HepG2 (cell line): ENCODE data around the gene GNA12.

Source experiments
- BRCA1 ChIP-seq: sonication (generic); formaldehyde crosslinking; IDR thresholded peaks from 2 replicates; pipeline ENCODE4 v1.4.0; 2020; ENCODE audit warnings: missing genetic modification reagents
- BRF2 ChIP-seq: sonication (generic); formaldehyde crosslinking; IDR thresholded peaks from 2 replicates; pipeline ENCODE4 v1.8.1; 2022; ENCODE audit warnings: mild to moderate bottlenecking, missing genetic modification reagents
- POLR2A ChIP-seq, 2 experiments: IDR thresholded peaks; 2 replicates each; pipeline ENCODE4 v1.6.1; 2011; ENCODE audit warnings: low read depth in 2 of 2, low read length in 2 of 2, mild to moderate bottlenecking in 1 of 2, moderate library complexity in 1 of 2; ENCODE audit not compliant: insufficient read depth in 1 of 2
- REST ChIP-seq, 2 experiments: IDR thresholded peaks; 2 replicates each; pipeline ENCODE4 v1.6.1; 2011 to 2012; ENCODE audit warnings: low read length in 2 of 2, borderline replicate concordance in 1 of 2, low read depth in 1 of 2, mild to moderate bottlenecking in 1 of 2, moderate library complexity in 1 of 2
- ZNF777 ChIP-seq: sonication (generic); formaldehyde crosslinking; IDR thresholded peaks from 2 replicates; pipeline ENCODE4 v1.4.0; 2020; ENCODE audit warnings: missing genetic modification reagents

DNA sequence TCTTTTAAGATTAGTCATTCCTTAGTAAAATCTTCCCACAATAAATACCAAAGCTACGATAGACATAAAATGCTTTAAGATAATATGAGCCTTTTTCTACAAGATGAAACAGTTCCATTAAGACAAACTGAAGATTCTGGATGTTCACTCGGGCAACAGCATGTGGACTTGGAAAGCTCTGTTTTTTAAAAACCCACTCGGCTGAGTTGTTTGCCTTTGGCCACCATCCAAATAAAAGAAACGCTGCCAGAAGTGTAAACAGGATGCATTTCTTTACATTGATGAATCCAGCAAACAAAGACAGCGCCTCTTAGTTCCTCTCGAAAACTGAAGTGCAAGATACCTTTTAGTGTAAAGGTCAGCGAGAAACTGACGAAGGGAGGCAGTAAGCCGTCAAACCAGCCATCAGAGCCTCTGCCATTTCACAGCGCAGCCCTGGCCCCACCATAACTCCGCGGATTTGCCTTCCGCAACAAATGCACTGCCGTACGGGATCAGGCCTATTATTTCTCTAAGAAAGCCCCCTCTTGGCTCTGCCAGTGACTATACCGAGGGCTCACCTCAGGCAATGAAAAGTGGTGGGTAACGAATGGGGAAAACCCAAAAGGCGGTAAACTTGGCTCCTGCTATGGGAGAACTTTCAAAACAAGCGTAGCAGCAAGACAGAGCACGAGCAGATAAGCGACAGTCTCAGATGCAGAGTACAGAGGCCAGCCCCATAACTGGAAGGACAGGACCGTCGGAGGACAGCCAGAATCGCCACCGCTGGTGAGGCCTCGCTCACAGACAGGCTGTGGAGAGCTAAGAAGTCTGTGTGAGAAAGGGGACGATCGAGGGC lies 41.4 kb downstream of the GNA12 start:
- TF ChIP-seq REST (IDR thresholded peaks at IDR 0.05; ENCODE audit: borderline replicate concordance in 1 of 2, low read depth in 1 of 2, low read length in 2 of 2) (peak in 1 of 2 experiments; percentile 68; a peak in 1 of 4 replicates), POLR2A (IDR thresholded peaks at IDR 0.05; ENCODE audit: insufficient read depth in 1 of 2, low read depth in 2 of 2, low read length in 2 of 2) (peak; percentile 26 to 68; a peak in 2 of 4 replicates), BRCA1 (no peak), BRF2 (CRISPR knock-in tag) (no peak), ZNF777 (CRISPR knock-in tag) (peak; percentile 61; the same call in 1 of the 2 replicates)
